Adrenal gland (tissue), 5 donors: ENCODE measurements around the gene FCSK.

Experiments used
- CTCF ChIP-seq, 6 experiments: fragments of 450-650 bp in 4 of 6; fragments of 200-600 bp in 2 of 6; sonication (generic) in 1 of 6; IDR thresholded peaks; 1 replicate in 5 of 6; 2 replicates in 1 of 6; pipeline versions ENCODE4 v1.5.1 to v1.8.0; 2016 to 2021; ENCODE audit warnings: antibody characterized with exemption in 6 of 6, mild to moderate bottlenecking in 2 of 6, moderate library complexity in 1 of 6
- POLR2A ChIP-seq, 2 donors: fragments of 450-650 bp; IDR thresholded peaks; one replicate each; pipeline ENCODE4 v1.6.1; 2017; ENCODE audit warnings: antibody characterized with exemption in 2 of 2, mild to moderate bottlenecking in 2 of 2, moderate library complexity in 1 of 2
- donor health status: DM: no; HTN: no; CAD: no.

- TF ChIP-seq POLR2A (IDR thresholded peaks at IDR 0.05) (no peak), CTCF (IDR thresholded peaks at IDR 0.05) (no peak)
Measured at GRCh38 chr16:70455910-70456309, 1.5 kb downstream of the FCSK start.
